Prostate gland (tissue), 2 donors: ENCODE measurements around the gene IRF4.

Experiments used
- POLR2A ChIP-seq: fragments of 450-650 bp; IDR thresholded peaks from one replicate; pipeline ENCODE4 v1.6.1; 2016; ENCODE audit warnings: antibody characterized with exemption, mild to moderate bottlenecking
- TF ChIP-seq, protein P1 (sequence below), 4 experiments: fragments of 200-600 bp in 2 of 4; fragments of 450-650 bp in 2 of 4; sonication (generic) in 2 of 4; IDR thresholded peaks; 1 replicate in 3 of 4; 2 replicates in 1 of 4; pipeline ENCODE4 v1.5.1; 2016 to 2019; ENCODE audit warnings: antibody characterized with exemption in 4 of 4, mild to moderate bottlenecking in 2 of 4, moderate library complexity in 2 of 4

DNA sequence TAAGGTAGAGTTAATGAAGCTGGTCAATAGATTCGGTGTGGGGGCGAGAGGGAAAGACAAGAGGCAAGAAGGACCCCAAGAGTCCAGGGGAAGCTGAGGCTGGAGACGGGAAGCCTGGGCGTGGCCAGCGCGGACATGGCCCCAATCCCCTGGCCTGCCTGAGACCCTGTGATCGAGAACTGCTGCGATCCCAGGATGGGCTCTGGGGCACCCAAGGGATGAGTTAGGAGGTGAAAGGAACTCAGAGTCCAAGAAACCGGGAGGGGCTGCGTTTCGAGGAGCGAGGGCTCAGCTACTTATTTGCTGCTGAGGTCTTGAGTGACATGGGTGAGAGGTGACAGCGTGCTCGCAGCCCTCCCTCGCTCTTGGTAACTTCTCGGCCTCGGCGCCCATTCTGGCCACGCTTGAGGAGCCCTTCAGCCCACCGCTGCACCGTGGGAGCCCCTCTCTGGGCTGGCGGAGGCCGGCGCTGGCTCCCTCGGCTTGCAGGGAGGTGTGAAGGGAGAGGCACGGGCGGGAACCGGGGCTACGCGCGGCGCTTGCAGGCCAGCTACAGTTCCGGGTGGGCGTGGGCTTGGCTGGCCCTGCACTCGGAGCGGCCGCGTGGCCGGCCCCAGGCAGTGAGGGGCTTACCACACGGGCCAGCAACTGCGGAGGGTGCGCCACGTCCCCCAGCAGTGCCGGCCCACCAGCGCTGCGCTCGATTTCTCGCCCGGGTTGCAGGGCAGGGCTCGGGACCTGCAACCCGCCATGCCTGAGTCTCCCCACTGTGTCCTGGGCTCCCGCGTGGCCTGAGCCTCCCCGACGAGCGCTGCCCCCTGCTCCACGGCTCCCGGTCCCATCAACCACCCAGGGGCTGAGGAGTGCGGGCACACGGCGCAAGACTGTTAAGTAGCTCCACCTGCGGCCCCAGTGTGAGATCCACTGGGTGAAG, 58.2 kb downstream of the IRF4 start:
- TF ChIP-seq, protein P1, sequence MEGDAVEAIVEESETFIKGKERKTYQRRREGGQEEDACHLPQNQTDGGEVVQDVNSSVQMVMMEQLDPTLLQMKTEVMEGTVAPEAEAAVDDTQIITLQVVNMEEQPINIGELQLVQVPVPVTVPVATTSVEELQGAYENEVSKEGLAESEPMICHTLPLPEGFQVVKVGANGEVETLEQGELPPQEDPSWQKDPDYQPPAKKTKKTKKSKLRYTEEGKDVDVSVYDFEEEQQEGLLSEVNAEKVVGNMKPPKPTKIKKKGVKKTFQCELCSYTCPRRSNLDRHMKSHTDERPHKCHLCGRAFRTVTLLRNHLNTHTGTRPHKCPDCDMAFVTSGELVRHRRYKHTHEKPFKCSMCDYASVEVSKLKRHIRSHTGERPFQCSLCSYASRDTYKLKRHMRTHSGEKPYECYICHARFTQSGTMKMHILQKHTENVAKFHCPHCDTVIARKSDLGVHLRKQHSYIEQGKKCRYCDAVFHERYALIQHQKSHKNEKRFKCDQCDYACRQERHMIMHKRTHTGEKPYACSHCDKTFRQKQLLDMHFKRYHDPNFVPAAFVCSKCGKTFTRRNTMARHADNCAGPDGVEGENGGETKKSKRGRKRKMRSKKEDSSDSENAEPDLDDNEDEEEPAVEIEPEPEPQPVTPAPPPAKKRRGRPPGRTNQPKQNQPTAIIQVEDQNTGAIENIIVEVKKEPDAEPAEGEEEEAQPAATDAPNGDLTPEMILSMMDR (IDR thresholded peaks at IDR 0.05), result no peak
- no peak for TF ChIP-seq POLR2A
